ENCODE results near the gene CBS. TPM values are rescaled to one million over a fixed set of nuclear protein-coding genes. Genes with fewer than 3 reads are reported as not detected.
"Not testable (repeated sequence)": the region's sequence is repeated elsewhere in the genome, so short reads cannot be mapped to it uniquely, and the experiment has no call there.

Gene CBS
- total RNA-seq, 1 experiment from 2014 or later: 126 TPM

- H3K4me1 ChIP-seq (ENCODE audit: insufficient read depth, low read length, poor library complexity, severe bottlenecking); POLR2A ChIA-PET (ENCODE audit: low non-redundant PET); H3K9me3 ChIP-seq (ENCODE audit: low read depth, low read length, poor library complexity, severe bottlenecking); intact Hi-C loops (cut with micrococcal nuclease; ENCODE audit: unreplicated experiment); CTCF ChIA-PET; H3K4me3 ChIP-seq (ENCODE audit: low read depth, low read length, poor library complexity, severe bottlenecking); H3K27me3 ChIP-seq (replicated peaks; ENCODE audit: insufficient read depth, low read depth, low read length, poor library complexity); BruUV-seq (replicated peaks); DNase-seq (ENCODE audit: low spot score); H3K36me3 ChIP-seq (ENCODE audit: insufficient read depth, low read length, poor library complexity, severe bottlenecking); H3K27ac ChIP-seq (ENCODE audit: low read depth, low read length, poor library complexity, severe bottlenecking): not testable (repeated sequence)
These were observed 29.0 kb upstream of the CBS start for GRCh38 chr21:43104642-43105041.

GRCh38 chr21:43102281-43102680 is 26.6 kb upstream of the CBS start:
- H3K27ac ChIP-seq (ENCODE audit: low read depth, low read length, poor library complexity, severe bottlenecking); CTCF ChIA-PET; H3K27me3 ChIP-seq (replicated peaks; ENCODE audit: insufficient read depth, low read depth, low read length, poor library complexity); BruUV-seq (replicated peaks); H3K9me3 ChIP-seq (ENCODE audit: low read depth, low read length, poor library complexity, severe bottlenecking); H3K4me3 ChIP-seq (ENCODE audit: low read depth, low read length, poor library complexity, severe bottlenecking); POLR2A ChIA-PET (ENCODE audit: low non-redundant PET); intact Hi-C loops (cut with micrococcal nuclease; ENCODE audit: unreplicated experiment); H3K4me1 ChIP-seq (ENCODE audit: insufficient read depth, low read length, poor library complexity, severe bottlenecking); DNase-seq (ENCODE audit: low spot score); H3K36me3 ChIP-seq (ENCODE audit: insufficient read depth, low read length, poor library complexity, severe bottlenecking): not testable (repeated sequence)

GRCh38 chr21:43101676-43102075 is 26.0 kb upstream of the CBS start:
- POLR2A ChIA-PET (ENCODE audit: low non-redundant PET); DNase-seq (ENCODE audit: low spot score); H3K4me3 ChIP-seq (ENCODE audit: low read depth, low read length, poor library complexity, severe bottlenecking); BruUV-seq (replicated peaks); CTCF ChIA-PET; H3K27ac ChIP-seq (ENCODE audit: low read depth, low read length, poor library complexity, severe bottlenecking); H3K4me1 ChIP-seq (ENCODE audit: insufficient read depth, low read length, poor library complexity, severe bottlenecking); H3K9me3 ChIP-seq (ENCODE audit: low read depth, low read length, poor library complexity, severe bottlenecking); intact Hi-C loops (cut with micrococcal nuclease; ENCODE audit: unreplicated experiment); H3K27me3 ChIP-seq (replicated peaks; ENCODE audit: insufficient read depth, low read depth, low read length, poor library complexity); H3K36me3 ChIP-seq (ENCODE audit: insufficient read depth, low read length, poor library complexity, severe bottlenecking): not testable (repeated sequence)

DNA sequence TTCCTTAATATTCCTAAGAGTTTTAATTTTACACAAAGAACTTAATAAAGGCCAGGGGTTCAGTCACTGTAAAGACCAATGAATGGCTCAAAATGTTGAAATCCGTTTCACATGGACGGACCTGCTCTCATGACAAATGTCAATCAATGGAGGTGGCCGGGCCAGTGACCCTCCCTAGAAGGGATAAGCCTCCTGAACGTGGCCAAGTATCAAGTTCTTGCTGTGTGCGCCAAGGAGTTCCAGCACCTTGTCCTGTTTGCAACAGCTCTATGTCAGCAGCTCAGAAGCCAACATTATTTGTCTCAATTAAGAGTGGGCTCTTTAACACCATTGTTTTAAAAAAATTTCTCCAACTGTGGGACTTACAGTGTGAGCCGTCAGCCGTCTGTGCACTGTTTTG is 25.4 kb upstream of the CBS start:
- intact Hi-C loops (cut with micrococcal nuclease; ENCODE audit: unreplicated experiment); H3K4me1 ChIP-seq (ENCODE audit: insufficient read depth, low read length, poor library complexity, severe bottlenecking); H3K36me3 ChIP-seq (ENCODE audit: insufficient read depth, low read length, poor library complexity, severe bottlenecking); H3K9me3 ChIP-seq (ENCODE audit: low read depth, low read length, poor library complexity, severe bottlenecking); H3K27me3 ChIP-seq (replicated peaks; ENCODE audit: insufficient read depth, low read depth, low read length, poor library complexity); H3K4me3 ChIP-seq (ENCODE audit: low read depth, low read length, poor library complexity, severe bottlenecking); DNase-seq (ENCODE audit: low spot score); BruUV-seq (replicated peaks); H3K27ac ChIP-seq (ENCODE audit: low read depth, low read length, poor library complexity, severe bottlenecking); CTCF ChIA-PET; POLR2A ChIA-PET (ENCODE audit: low non-redundant PET): not testable (repeated sequence)

DNA sequence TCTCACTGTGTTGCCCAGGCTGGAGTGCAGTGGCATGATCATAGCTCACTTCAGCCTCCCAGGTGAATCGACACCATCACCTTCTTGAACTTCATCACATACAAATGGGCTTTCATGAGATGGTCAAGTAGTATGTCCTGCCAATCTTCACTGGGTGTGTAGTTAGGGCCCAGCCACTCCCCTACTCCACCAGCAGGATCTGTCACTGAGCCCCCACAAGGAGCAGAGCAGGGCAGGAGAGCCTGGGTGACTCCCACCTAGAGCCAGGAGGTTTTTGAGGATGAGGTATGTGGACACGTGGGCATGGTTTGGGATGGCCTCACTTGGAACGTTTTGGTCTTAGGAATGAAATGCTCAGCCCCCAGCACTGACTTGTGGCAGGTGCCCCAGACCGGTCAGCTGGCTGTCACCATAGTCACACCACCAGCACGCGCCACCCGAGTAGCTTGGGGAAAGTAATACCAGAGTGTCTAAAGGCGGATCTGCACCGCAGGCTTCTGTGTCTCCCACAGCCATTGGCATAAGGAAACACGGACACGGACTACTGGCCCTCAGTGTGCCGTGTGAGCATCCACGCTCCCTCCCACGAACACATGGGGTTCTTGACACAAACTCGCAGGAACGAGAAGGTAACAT is 16.5 kb upstream of the CBS start:
- H3K4me3 ChIP-seq (ENCODE audit: low read depth, low read length, poor library complexity, severe bottlenecking); H3K4me1 ChIP-seq (ENCODE audit: insufficient read depth, low read length, poor library complexity, severe bottlenecking); H3K27ac ChIP-seq (ENCODE audit: low read depth, low read length, poor library complexity, severe bottlenecking); H3K27me3 ChIP-seq (replicated peaks; ENCODE audit: insufficient read depth, low read depth, low read length, poor library complexity); CTCF ChIA-PET; POLR2A ChIA-PET (ENCODE audit: low non-redundant PET); DNase-seq (ENCODE audit: low spot score); BruUV-seq (replicated peaks); H3K9me3 ChIP-seq (ENCODE audit: low read depth, low read length, poor library complexity, severe bottlenecking); intact Hi-C loops (cut with micrococcal nuclease; ENCODE audit: unreplicated experiment); H3K36me3 ChIP-seq (ENCODE audit: insufficient read depth, low read length, poor library complexity, severe bottlenecking): not testable (repeated sequence)

GRCh38 chr21:43090947-43091346 is 15.3 kb upstream of the CBS start:
- POLR2A ChIA-PET (ENCODE audit: low non-redundant PET); H3K4me1 ChIP-seq (ENCODE audit: insufficient read depth, low read length, poor library complexity, severe bottlenecking); CTCF ChIA-PET; H3K27me3 ChIP-seq (replicated peaks; ENCODE audit: insufficient read depth, low read depth, low read length, poor library complexity); H3K9me3 ChIP-seq (ENCODE audit: low read depth, low read length, poor library complexity, severe bottlenecking); intact Hi-C loops (cut with micrococcal nuclease; ENCODE audit: unreplicated experiment); BruUV-seq (replicated peaks); H3K36me3 ChIP-seq (ENCODE audit: insufficient read depth, low read length, poor library complexity, severe bottlenecking); H3K27ac ChIP-seq (ENCODE audit: low read depth, low read length, poor library complexity, severe bottlenecking); DNase-seq (ENCODE audit: low spot score); H3K4me3 ChIP-seq (ENCODE audit: low read depth, low read length, poor library complexity, severe bottlenecking): not testable (repeated sequence)

DNA sequence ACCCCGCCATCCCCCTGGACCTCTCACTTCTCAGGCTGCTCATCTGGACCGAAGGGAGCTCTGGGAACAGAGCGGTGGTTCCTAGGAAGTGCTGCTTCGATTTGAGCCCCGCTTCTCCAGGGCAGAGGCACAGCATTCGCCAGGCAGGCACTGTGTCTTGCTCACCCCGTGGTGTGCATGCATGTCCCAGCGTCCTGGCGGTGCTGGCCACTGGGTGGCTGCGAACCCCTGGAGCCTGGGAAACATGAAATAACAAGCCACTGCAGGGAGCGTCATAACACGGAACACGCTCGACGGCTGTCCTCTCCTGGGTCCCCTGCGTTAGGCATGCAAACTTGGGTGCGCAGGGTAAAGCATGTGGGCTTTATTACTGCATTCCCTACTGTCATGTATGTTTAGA is 13.8 kb upstream of the CBS start:
- H3K4me1 ChIP-seq (ENCODE audit: insufficient read depth, low read length, poor library complexity, severe bottlenecking); intact Hi-C loops (cut with micrococcal nuclease; ENCODE audit: unreplicated experiment); H3K9me3 ChIP-seq (ENCODE audit: low read depth, low read length, poor library complexity, severe bottlenecking); BruUV-seq (replicated peaks); POLR2A ChIA-PET (ENCODE audit: low non-redundant PET); H3K27me3 ChIP-seq (replicated peaks; ENCODE audit: insufficient read depth, low read depth, low read length, poor library complexity); DNase-seq (ENCODE audit: low spot score); H3K4me3 ChIP-seq (ENCODE audit: low read depth, low read length, poor library complexity, severe bottlenecking); H3K36me3 ChIP-seq (ENCODE audit: insufficient read depth, low read length, poor library complexity, severe bottlenecking); H3K27ac ChIP-seq (ENCODE audit: low read depth, low read length, poor library complexity, severe bottlenecking); CTCF ChIA-PET: not testable (repeated sequence)

DNA sequence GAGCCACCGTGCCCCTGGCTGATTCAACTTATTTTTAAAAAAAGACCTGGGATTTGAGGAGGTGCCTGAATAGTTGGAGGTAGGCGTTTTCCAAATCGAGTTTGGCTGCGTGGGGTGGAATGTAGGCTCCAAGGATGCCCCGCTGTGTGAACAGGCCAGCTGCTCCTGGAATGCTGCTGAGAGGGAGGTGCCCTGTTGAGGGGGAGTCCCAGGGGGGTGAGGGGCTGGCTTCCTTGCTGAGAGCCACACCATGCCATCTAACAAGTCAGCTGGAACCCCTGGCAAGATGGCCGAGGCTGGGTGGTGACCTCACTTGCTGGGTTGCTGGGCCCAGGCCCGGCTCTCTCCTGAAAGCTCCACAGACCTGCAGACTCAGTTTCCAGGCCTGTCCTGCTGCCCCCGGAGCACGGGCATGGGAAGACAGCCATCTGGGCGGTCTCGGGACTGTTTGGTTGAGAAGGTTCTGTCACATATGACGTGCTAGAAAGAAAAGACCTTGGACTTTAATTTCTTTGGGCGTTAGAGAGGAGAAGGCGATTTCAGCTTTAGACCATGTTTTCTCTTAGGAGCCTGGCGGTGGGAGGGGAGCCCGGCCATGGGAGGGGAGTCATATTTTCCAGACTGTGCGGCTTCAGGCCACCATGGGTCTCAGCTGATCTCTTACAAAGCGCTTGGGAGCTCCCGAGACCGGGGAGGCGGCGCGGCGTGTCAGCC is 7.1 kb upstream of the CBS start:
- H3K9me3 ChIP-seq (ENCODE audit: low read depth, low read length, poor library complexity, severe bottlenecking); CTCF ChIA-PET; H3K36me3 ChIP-seq (ENCODE audit: insufficient read depth, low read length, poor library complexity, severe bottlenecking); H3K27me3 ChIP-seq (replicated peaks; ENCODE audit: insufficient read depth, low read depth, low read length, poor library complexity); BruUV-seq (replicated peaks); H3K4me3 ChIP-seq (ENCODE audit: low read depth, low read length, poor library complexity, severe bottlenecking); DNase-seq (ENCODE audit: low spot score); intact Hi-C loops (cut with micrococcal nuclease; ENCODE audit: unreplicated experiment); H3K4me1 ChIP-seq (ENCODE audit: insufficient read depth, low read length, poor library complexity, severe bottlenecking); POLR2A ChIA-PET (ENCODE audit: low non-redundant PET); H3K27ac ChIP-seq (ENCODE audit: low read depth, low read length, poor library complexity, severe bottlenecking): not testable (repeated sequence)

Measured in A673 (cell line).